OCI-LY3 (cell line): Measurements from ENCODE around the gene USP5.
"Not testable (repeated sequence)": the region's sequence is repeated elsewhere in the genome, so short reads cannot be mapped to it uniquely, and the experiment has no call there.

Source experiments
- CTCF ChIP-seq: fragments of 200-600, 300-600 bp; sonication (generic); IDR thresholded peaks from 2 replicates; pipeline ENCODE4 v1.5.1; 2014; ENCODE audit warnings: antibody characterized with exemption, low read length, low read depth
- EZH2phosphoT487 ChIP-seq: fragments of 200-600 bp; shearing (Covaris generic); IDR thresholded peaks from 2 replicates; pipeline ENCODE4 v1.6.1; 2018; ENCODE audit warnings: antibody characterized with exemption, mixed run types, low read depth

- TF ChIP-seq CTCF, EZH2phosphoT487: not testable (repeated sequence)
Measured at GRCh38 chr12:6889775-6890573, 38.0 kb downstream of the USP5 start.
